GM21717 (cell line): ENCODE measurements around the gene MYO18B.

Source experiments
- ATAC-seq: cut with Tn5 transposase; IDR thresholded peaks from one replicate; pipeline ENCODE4 v1.9.1; 2021; ENCODE audit warnings: mild to moderate bottlenecking, moderate library complexity; ENCODE audit not compliant: unreplicated experiment

Gene MYO18B

GRCh38 chr22:25892678-25893077 lies 150.7 kb downstream of the MYO18B start:
- no peak for ATAC-seq

GRCh38 chr22:25895678-25896077 lies 153.7 kb downstream of the MYO18B start:
- ATAC-seq: no peak

GRCh38 chr22:25896098-25896497 lies 154.1 kb downstream of the MYO18B start:
- ATAC-seq: no peak

DNA sequence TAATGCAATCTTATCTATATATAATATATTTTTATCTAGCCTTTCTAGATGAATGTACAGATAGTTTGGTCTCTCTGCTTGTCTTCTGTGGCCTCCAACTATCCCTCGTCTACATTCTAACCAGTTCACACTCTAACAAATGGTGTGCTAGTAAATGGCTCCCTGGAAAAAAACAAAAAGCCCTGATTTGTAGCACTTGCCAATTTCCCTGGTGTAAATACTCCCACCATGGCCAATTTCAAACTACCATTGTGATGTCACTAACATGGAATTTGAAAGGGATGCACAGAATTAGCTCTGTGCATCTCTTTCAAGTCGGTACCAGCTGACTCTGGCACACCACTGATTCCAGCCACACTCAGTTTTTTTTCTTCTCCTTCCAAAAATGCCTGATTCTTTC lies 154.6 kb downstream of the MYO18B start:
- no peak for ATAC-seq

DNA sequence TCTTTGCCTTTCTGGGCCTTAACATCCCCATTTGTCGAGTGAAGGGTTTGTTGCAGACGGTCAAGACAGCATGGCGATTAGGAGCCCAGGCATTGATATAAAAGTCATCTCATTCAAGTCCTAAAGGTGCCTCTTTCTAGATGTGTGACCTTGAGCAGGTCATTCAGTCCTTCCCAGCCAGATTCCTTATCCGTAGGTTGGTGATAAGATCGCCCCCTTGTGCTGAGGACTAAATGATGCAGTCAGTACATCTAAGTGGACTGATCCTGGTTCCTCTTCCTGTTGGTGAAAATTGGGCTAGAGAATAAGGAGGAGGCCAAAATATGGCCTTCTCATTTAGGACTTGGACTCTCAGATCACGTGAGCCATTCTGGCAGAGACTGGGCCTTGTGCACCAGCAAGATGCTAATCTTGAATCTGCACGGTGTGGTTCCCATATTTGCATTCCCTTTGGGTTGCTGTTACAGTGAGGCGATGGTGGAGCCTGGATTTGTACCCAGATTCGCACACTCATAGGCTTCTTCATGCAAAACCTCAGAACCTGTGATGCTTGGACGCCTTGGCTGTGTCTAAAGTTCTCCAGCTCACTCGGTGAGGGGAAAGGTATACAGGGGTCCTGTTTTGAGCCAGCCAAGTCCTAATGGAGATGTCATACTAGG lies 156.8 kb downstream of the MYO18B start:
- no peak for ATAC-seq

- ATAC-seq: no peak
Observed at GRCh38 chr22:25899566-25899965, 157.6 kb downstream of the MYO18B start.

- no peak for ATAC-seq
Observed at GRCh38 chr22:25900390-25900789, 158.4 kb downstream of the MYO18B start.

GRCh38 chr22:25900880-25901279 lies 158.9 kb downstream of the MYO18B start:
- no peak for ATAC-seq

GRCh38 chr22:25902402-25902801 lies 160.4 kb downstream of the MYO18B start:
- ATAC-seq: no peak

DNA sequence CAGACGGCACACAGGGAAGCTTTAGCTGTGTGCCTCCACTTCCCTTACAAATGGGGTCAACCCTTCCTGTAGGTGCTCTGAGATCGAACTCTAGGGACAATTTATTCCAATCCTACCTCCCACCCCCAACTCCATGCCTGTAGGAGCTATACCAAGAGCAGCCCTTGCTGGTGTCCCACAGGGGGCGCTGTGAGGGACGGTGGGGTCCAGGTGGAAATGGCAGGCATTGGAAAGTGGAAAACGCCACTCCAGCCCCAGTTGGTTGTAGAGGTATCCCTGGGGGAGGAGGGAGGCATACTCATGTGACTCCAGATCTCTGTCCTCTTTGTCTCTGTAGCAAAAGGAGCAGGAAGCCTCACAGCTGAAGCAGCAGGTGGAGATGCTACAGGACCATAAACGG lies 161.3 kb downstream of the MYO18B start:
- ATAC-seq: no peak

DNA sequence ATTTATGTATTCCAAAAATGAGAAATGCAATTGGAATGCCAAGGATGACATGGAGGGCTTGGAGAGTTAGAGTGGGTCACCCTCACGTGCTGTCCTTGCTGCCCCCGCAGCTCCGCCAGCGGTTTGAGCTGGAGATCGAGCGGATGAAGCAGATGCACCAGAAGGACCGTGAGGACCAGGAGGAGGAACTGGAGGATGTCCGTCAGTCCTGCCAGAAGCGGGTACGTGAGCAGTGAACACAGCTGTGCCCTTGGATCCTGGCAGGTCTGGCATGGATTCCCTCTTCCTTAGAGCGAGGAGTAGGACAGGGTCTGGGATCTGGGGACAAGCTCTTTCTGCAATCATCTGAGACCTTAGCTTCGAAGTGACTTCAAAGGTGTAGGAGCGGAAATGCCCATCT lies 166.2 kb downstream of the MYO18B start:
- no peak for ATAC-seq

DNA sequence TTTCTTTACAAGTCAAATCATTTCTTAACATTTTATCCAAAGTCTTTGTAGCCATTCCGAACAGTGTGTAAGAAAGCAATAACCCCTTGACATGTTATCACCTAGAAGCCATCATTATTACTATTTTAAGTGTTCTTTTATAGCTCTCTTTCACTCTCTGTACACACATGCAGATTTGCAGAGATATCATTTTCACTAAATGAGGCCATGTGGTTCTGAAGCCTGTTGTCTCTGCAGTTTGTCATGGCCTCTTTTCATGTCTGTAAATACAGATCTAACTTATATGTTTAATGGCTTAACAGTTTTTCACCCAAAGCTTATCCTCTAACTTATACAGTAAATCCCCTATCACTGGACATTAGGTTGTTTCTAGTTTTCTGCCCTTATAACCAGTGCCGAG lies 166.8 kb downstream of the MYO18B start:
- ATAC-seq: no peak

DNA sequence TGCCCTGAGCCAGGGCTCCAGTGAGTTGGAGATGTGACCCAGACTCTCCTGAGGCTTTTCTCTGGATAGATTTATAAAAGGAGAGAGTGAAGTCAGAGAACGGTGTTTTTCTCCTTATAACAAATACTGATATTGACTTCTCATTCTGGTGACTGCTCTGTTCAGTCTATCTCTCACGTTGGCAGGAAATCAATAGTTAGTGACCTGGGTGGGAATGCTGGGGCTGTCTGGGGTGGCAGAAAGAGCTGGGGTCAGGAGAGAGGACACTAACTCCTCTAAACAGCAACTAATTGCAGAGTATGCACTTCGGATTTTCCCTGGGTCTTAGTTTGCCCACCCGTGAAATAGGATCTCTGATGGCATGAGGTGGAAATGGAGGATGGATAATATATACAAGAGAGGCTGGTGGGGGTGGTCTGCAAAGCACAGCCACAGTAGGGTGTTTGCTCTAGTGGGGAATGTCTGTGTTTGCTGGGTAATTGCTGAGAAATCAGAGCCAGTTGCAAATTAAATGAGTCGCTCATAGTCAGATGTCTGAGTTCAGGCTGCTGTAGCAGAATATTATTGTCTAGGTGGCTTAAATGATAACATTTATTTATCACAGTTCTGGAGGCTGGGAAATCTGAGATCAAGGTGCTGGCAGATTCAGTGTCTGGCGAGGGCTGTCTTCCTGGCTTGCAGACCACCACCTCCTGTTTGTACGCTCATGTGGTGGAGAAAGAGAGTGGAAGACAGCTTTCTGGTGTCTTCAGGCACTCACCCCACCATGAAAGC lies 167.8 kb downstream of the MYO18B start:
- ATAC-seq: no peak

DNA sequence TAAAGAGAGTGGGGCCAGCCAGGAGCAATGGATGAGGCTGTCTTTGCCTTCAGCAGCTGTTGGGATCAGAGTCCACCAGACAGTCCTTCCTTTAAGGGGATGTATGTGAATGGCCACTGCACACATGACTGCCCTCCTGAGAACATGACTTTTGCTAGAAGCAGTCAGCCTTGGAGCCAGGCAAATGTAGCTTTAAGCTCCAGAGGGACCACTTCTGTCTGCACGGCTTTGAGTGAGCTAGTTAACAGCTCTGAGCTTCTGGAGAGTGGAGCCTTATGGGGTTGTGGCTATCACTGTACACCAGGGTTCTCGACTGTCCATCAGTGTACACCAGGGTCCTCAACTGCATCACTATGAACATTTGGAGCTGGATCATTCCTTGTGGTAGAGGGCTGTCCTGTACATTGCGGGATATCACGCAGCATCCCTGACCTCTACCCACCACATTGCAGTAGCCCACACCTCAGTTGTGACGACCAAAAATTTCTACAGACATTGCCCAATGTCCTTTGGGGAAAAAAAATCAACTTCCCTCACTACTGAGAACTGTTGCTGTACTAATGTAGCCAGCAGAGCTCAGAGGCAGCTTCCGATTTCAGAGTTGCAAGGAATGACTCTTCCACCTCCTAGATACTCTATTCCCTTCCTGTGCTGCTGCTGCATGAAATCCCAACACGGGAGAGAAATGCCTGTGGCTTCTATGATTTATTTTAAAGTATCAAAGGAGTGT lies 169.4 kb downstream of the MYO18B start:
- ATAC-seq: no peak

DNA sequence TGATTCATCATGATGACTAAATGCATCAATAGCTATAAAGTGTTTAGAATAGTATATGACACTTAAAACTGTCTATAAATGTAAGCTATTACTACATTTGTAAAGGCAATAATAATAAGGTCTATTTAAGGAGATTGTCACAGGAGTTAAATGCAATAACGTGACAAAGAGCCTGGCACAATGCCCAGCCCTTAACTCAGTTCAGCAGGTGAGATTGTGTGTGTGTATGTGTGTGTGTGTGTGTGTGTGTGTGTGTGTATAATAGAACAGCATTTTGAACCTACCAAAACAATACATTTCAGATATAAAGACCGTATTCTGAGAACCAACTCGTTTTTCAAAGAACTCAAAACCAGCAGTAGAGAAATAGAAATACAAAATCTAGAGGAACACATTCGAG lies 177.5 kb downstream of the MYO18B start:
- ATAC-seq: no peak

DNA sequence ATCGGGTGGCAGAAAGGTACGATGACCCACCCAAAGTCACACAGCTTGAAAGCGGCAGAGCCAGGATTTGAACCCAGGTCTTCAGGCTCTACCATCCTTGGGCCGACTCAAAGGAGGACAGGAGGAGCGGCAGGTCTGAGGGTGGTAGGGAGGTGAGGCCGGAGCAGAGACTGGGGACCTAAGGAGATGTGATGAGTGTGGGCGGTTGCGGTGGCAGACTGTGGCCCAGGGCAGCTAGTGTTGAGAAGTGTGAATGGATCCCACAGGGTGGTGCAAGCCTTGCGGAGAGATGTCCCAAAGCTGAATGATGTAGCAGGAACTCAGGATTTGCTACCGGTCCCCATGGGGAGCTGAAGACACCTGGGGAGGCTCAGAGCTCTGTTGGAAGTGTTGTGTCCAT lies 180.2 kb downstream of the MYO18B start:
- ATAC-seq: no peak

DNA sequence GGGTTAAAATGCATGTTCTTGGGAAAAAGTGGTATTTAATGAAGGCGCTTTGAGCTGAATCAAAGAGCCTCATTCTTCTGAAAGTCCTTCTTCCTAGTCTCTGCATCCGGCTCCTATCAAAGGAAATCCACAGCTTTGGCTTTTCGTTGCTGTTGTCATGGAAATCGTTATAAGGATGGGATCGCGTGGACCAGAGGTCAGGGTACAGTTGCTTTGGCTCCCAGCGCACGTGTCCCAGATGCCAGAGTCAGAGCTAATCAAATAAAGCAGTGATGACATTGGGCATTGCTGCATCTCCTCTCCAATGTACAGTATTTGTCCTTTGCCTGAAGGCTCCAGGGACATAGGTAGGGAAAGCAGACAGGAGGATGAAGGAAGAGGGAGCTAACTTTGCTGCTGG lies 181.9 kb downstream of the MYO18B start:
- no peak for ATAC-seq

DNA sequence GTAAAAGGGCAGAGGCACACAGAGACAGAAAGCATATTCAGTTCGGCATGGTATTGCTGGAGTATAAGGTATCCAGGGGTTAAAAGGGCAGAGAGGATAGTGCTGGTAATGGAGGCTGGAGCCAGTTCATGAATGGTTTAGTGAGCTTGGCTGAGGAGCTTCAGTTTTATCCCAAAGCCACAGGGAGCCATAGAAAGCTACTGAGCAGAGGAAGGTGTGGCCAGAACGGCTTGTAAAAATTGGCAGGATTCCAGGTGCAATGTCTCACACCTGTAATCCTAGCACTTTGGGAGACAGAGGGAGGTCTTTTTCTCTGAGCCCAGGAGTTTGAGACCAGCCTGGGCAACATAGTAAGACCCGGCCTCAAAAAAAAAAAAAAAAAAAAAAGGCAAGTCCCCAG lies 186.1 kb downstream of the MYO18B start:
- ATAC-seq: no peak

DNA sequence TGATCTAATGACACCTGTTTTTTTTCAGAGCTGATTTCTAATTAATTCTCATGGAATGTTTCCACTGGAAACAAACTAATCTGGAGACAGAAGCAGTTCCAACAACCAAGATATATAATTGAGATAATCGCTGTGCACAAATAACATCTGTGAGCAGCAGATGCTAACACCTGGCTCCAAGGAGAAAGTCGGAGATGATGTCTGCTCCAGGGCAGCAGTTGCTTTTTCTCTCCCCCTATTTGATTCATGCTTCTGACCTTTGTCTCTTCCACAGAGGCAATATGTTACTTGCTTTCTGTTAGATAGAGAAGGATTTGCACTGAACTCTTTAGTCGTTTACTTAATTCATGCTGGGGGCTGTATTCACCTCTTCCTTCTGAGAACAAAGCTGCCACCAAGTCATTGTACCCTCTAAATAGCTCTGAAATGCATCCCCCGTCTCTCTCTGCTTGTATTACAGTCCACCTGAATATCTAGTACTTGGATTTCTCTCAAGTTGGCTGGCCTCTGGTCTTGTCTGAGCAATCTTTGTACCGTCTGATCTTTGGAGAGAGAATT lies 187.4 kb downstream of the MYO18B start:
- ATAC-seq: no peak

DNA sequence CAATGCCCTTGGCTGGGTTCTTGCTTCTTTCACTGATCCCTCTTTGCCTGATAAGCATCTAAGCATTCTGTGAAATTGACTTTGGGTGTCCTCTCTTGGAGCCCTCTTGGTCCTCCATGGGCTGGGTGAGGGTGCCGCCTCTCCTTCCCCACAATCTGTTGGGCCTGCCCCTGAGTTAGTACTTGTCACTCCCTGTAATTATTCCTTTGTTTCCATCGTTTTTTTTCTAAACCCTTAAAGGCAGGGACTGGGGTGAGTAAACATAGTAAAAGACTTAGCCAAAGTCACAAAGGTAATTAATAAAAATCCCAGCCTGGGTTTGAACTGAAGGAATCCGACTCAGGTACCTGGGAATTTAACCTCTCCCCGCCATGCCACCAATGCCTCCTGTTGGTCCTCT lies 188.1 kb downstream of the MYO18B start:
- no peak for ATAC-seq

DNA sequence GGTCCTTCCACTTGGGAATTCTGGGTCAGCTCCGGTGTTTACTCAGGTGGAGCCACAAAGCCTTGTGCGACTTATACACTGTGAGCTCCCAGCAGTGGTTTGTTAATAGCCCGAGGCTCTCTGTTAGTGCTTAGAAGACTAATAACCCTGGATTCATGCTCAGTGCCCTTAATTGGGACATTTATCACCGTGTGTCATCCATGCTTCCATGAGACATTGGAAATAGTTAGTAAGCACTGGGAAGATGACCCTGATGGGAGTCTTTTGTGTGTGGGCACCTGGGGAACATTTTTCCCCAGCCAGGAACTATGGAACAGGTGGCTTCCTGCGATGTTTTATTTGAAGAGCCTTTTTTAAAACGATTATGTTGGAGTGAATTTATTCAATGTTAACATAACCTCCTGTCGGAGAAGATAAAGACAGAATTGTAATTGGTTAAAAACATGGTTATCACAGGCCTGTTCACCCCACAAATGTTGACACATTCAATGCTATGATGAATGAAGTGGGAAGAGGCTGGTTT lies 188.9 kb downstream of the MYO18B start:
- no peak for ATAC-seq
